Vagina (tissue), 2 donors: ENCODE data around the gene LRP2BP.

Source experiments
- POLR2A ChIP-seq, 2 donors: fragments of 450-650 bp; IDR thresholded peaks; one replicate each; pipeline ENCODE4 v1.6.1; 2017; ENCODE audit warnings: antibody characterized with exemption in 2 of 2, mild to moderate bottlenecking in 2 of 2, moderate library complexity in 2 of 2
- POLR2AphosphoS5 ChIP-seq, 2 donors: sonication (generic); formaldehyde crosslinking; IDR thresholded peaks; one replicate each; pipeline ENCODE4 v1.9.0; 2017; ENCODE audit warnings: antibody characterized with exemption in 2 of 2, mild to moderate bottlenecking in 2 of 2, low read depth in 1 of 2; ENCODE audit not compliant: insufficient read depth in 1 of 2
- TF ChIP-seq, protein P1 (sequence below), 3 experiments: fragments of 450-650 bp in 2 of 3; fragments of 200-600 bp in 1 of 3; sonication (generic) in 1 of 3; IDR thresholded peaks; one replicate each; pipeline ENCODE4 v1.5.1; 2017 to 2019; ENCODE audit warnings: antibody characterized with exemption in 3 of 3, mild to moderate bottlenecking in 2 of 3, moderate library complexity in 2 of 3

- TF ChIP-seq POLR2A (IDR thresholded peaks at IDR 0.05) (no peak), POLR2AphosphoS5 (IDR thresholded peaks at IDR 0.05; ENCODE audit: insufficient read depth in 1 of 2, low read depth in 1 of 2) (no peak)
- TF ChIP-seq, protein P1, sequence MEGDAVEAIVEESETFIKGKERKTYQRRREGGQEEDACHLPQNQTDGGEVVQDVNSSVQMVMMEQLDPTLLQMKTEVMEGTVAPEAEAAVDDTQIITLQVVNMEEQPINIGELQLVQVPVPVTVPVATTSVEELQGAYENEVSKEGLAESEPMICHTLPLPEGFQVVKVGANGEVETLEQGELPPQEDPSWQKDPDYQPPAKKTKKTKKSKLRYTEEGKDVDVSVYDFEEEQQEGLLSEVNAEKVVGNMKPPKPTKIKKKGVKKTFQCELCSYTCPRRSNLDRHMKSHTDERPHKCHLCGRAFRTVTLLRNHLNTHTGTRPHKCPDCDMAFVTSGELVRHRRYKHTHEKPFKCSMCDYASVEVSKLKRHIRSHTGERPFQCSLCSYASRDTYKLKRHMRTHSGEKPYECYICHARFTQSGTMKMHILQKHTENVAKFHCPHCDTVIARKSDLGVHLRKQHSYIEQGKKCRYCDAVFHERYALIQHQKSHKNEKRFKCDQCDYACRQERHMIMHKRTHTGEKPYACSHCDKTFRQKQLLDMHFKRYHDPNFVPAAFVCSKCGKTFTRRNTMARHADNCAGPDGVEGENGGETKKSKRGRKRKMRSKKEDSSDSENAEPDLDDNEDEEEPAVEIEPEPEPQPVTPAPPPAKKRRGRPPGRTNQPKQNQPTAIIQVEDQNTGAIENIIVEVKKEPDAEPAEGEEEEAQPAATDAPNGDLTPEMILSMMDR (IDR thresholded peaks at IDR 0.05): no peak
These were observed 42.1 kb upstream of the LRP2BP start for GRCh38 chr4:185437809-185438208.
